Pancreas (tissue), 10 donors: ENCODE results near the gene SLFNL1. TPM values are rescaled to one million over a fixed set of nuclear protein-coding genes. Genes with fewer than 3 reads are reported as not detected.

Source experiments
- ATAC-seq, 4 donors: fragments of 200-7000 bp; cut with Tn5 transposase; one replicate each; pipeline versions ENCODE4 v1.8.0 to v1.9.1; 2020; ENCODE audit warnings: mild to moderate bottlenecking in 4 of 4, moderate library complexity in 4 of 4
- DNase-seq, 6 donors: peaks; one replicate each; pipeline ENCODE4 v3.0.0-alpha.2; 2020
- FAIRE-seq: peaks from 2 replicates; lab custom pipeline; 2012; peaks lifted over from hg19 to GRCh38; lab: Jason Lieb, UNC
- H3K27ac ChIP-seq, 4 donors: fragments of 200-600 bp; sonication (generic); 1 replicate in 3 of 4; 2 replicates in 1 of 4; pipeline versions ENCODE4 v1.5.0 to v1.8.0; 2020
- H3K27me3 ChIP-seq, 4 donors: fragments of 200-600 bp; one replicate each; pipeline ENCODE4 v1.8.0; 2021
- H3K36me3 ChIP-seq, 3 donors: fragments of 200-600 bp; sonication (generic) in 1 of 3; one replicate each; pipeline versions ENCODE4 v1.5.0 to v1.8.0; 2020 to 2021
- H3K4me1 ChIP-seq, 3 donors: fragments of 200-600 bp; one replicate each; pipeline ENCODE4 v1.8.0; 2021
- H3K4me3 ChIP-seq, 4 donors: fragments of 200-600 bp; sonication (generic) in 2 of 4; one replicate each; pipeline versions ENCODE4 v1.5.0 to v1.8.0; 2020 to 2021
- H3K9me3 ChIP-seq, 4 donors: fragments of 200-600 bp; one replicate each; pipeline ENCODE4 v1.8.0; 2021
- WGBS, 2 donors: extraction: QIAGEN DNeasy Blood & Tissue Kit; methylation state at CpG; one replicate each; pipeline ENCODE4 v1.1.7; 2013; 5-methylcytosine and 5-hydroxymethylcytosine counted together
- intact Hi-C, 3 donors: fragments of 100-400 bp; cut with DNase I; formaldehyde crosslinking; loops; one replicate each; pipeline versions ENCODE4 v1.11.1 to v1.14.2; 2022
- polyA plus RNA-seq, 2 donors: library from polyadenylated mRNA; stranded (reverse); fragments of 200-250 nt; gene quantifications; one replicate each; pipeline ENCODE4 v1.2.3, GENCODE V29; 2013
- total RNA-seq, 6 donors: library from RNA; stranded (reverse); fragmentation: NEBNext Ultra II Directional in 4 of 6; extraction: Animal tissue kit (Norgen Biotek cat#: 25700) in 4 of 6; gene quantifications; one replicate each; pipeline versions ENCODE4 v1.2.1 to v1.2.4, GENCODE V29; 2021 to 2023
- TF ChIP-seq, protein P1 (sequence below), 4 donors: fragments of 200-600 bp; sonication (generic) in 3 of 4; IDR thresholded peaks; one replicate each; pipeline versions ENCODE4 v1.5.0 to v1.8.0; 2021; ENCODE audit warnings: antibody characterized with exemption in 4 of 4
- donor health status: healthy with polysubstance abuse.
- donor health status: DM: no; HTN: no; CAD: no; lungs with moderate emphysema.
- donor health status: DM: no; HTN: no; CAD: no.
- donor health status: control.
- donor health status: control.
- donor health status: Bipolar disorder and iron deficiency.
- donor health status: DM: yes; HTN: yes; CAD: no.
- donor health status: DM: no; HTN: no; CAD: no.
- donor health status: DM: no; HTN: no; CAD: no.
- donor health status: DM: yes; HTN: yes; CAD: no.

SLFNL1 gene
- total and polyA plus RNA-seq, 8 donors = 0.18 to 1.4 (median 0.46) TPM

DNA sequence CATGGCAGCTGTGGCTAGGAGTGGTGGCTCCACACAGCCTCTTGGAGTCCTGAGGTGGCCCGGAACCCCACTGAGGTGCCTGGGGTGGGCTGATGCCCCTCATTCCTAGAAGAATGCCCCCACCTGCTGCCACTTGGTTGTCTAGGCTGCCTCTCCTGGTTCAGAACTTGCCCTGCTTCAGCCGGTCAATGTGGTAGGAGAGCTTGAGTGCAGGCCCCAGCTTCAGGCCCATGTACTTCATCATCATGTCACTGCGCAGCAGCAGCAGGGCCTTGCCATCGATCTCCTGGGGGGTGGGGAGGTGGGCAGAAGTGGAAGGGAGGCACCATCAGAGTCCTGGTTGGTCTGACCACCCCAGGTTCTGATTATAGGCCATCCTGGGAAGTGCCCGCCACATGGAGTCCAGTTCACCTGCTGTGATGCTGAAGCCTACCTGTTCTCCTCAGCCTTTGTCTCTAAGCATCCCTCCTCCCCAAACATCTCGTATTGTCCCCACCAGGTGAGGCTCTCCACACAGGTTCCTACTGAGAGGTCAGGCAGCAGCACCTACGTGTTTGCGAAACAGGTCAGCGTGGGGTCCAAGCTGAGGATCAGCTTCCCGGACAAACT is 6.6 kb upstream of the SLFNL1 start:
- DNase-seq (no peak), ATAC-seq (no peak)

DNA sequence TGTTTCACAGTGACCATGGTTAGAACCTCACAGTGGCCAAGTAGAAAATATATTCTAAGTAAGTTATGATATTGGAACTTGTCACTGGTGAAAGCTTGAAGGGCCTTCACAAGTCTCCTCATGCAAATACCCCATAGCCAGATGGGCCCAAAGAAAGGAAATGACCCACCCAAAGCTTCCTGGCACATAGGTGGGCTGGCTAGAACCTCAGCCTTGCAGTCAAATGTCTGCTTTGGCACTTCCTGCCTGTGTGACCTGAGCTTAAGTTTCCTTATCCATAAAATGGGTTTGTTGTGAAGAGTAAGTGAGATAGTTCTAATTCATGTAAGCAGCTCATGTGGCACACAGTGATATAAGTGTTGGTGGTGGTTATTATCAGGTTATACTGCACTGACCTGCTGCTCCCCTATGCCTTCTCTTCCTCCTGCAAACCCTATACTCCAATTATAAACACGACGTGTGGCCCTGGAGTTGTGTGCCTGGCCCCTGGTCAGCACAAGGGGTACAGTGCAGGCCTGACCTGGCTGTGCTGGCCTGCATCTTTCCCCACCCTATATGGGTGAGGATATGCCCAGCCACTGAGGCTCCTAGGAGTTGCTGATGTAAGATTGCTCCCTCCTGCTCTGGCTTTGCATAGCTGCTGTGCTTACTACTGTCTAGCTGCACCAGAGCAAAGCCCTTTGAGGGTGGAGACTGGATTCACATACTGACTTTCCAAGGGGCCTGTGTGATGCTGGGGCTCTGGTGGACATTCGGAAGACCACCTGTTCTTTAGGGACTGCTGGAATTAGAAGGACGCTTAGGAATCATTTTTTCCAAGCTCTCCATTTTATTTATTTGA is 4.7 kb upstream of the SLFNL1 start:
- 93 to 96% methylated on average over 4 of the region's 4 CpGs for WGBS, 2 donors
- Histone ChIP-seq H3K27ac (no peak overlapping the region), H3K4me1 (no peaks in the 10 kb centered on the region), H3K4me3 (no peak overlapping the region), H3K27me3 (no peaks in the 10 kb centered on the region), H3K9me3 (no peaks in the 10 kb centered on the region), H3K36me3 (peaks cover 0 to 21% (median 4%) of the 10 kb centered on the region in 3 donors)
- ATAC-seq = no peak
- no peak for DNase-seq
- no peak for FAIRE-seq
- intact Hi-C loops = no loop called here
- TF ChIP-seq, protein P1, sequence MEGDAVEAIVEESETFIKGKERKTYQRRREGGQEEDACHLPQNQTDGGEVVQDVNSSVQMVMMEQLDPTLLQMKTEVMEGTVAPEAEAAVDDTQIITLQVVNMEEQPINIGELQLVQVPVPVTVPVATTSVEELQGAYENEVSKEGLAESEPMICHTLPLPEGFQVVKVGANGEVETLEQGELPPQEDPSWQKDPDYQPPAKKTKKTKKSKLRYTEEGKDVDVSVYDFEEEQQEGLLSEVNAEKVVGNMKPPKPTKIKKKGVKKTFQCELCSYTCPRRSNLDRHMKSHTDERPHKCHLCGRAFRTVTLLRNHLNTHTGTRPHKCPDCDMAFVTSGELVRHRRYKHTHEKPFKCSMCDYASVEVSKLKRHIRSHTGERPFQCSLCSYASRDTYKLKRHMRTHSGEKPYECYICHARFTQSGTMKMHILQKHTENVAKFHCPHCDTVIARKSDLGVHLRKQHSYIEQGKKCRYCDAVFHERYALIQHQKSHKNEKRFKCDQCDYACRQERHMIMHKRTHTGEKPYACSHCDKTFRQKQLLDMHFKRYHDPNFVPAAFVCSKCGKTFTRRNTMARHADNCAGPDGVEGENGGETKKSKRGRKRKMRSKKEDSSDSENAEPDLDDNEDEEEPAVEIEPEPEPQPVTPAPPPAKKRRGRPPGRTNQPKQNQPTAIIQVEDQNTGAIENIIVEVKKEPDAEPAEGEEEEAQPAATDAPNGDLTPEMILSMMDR (IDR thresholded peaks at IDR 0.05) = no peak

More for the DNA sequence above, 6.6 kb upstream of the SLFNL1 start:
- Histone ChIP-seq H3K27ac (no peak overlapping the region), H3K9me3 (no peaks in the 10 kb centered on the region), H3K4me3 (no peak overlapping the region), H3K4me1 (no peaks in the 10 kb centered on the region), H3K36me3 (peaks cover 0 to 25% (median 4%) of the 10 kb centered on the region in 3 donors), H3K27me3 (no peaks in the 10 kb centered on the region)
- intact Hi-C loops = no loop called here
- TF ChIP-seq, protein P1 (IDR thresholded peaks at IDR 0.05) = no peak
- no peak for FAIRE-seq
- WGBS, 2 donors = 95 to 97% methylated on average over 10 of the region's 10 CpGs

DNA sequence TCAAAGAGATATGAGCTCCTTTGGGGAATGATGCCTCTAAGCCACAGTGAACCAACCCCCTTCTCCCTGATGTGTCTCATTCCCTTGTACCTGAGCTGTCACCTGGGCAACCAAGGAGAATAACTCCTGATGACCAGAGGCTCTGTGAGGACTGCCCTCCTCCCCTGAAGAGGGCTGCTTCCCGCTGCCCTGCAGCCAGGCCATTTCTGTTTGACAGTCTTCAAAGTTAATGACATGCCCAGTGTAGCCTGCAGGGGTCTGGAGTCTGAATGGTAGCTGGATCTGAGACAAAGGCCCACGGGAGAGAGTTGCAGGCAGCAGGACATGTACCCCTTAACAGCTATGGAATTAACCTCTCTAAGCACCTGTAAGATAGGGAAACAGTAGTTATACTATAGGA is 3.4 kb upstream of the SLFNL1 start:
- peaks cover 0 to 21% (median 0%) of the 10 kb centered on the region in 3 donors for H3K36me3 ChIP-seq
- 75 to 81% methylated on average over 2 of the region's 2 CpGs for WGBS, 2 donors
- no peak overlapping the region for H3K4me3 ChIP-seq

DNA sequence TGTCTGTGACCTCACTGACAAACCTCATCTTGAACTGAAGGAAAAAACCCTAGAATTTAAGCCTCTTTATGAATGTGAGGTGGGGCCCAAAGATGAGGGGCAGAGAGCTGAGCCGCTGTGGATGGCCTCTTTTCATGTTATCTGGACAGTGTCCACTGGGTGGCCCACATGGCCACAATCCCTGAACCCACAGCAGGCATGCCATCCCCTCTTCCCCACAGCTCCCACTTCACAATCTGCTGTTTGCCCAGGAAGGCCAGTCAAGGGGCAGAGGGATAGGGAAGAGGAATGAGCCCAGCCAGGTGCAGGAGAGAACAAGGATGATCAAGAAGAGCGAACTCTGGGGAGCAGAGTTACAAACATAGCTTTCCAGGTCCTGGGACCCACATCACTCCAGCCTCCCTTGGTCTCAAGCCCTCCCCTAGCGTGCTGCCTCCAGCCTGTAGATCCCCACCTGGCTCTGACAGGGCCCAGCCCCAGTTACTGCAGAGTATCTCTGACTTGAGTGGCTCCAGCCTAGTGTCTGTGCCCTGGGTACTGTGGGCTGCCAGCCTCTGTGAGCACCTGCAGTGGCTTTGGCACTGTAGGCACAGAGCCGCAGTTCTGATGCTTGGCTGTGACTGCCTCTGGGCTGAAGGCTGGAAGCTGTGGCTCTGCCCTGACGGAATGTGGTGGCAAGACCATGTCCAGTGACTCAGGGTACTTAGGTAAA is 1.9 kb upstream of the SLFNL1 start:
- WGBS, 2 donors = 89 to 92% methylated on average over 5 of the region's 5 CpGs
- FAIRE-seq = no peak

More for the DNA sequence above, 3.4 kb upstream of the SLFNL1 start:
- intact Hi-C loops = no loop called here
- H3K4me1 ChIP-seq = no peaks in the 10 kb centered on the region
- no peak overlapping the region for H3K27ac ChIP-seq
- DNase-seq = no peak
- H3K27me3 ChIP-seq = no peaks in the 10 kb centered on the region
- ATAC-seq = no peak
- FAIRE-seq = no peak
- no peaks in the 10 kb centered on the region for H3K9me3 ChIP-seq
- TF ChIP-seq, protein P1 (IDR thresholded peaks at IDR 0.05) = no peak

More for the DNA sequence above, 1.9 kb upstream of the SLFNL1 start:
- TF ChIP-seq, protein P1 (IDR thresholded peaks at IDR 0.05) = no peak
- Histone ChIP-seq H3K9me3 (no peaks in the 10 kb centered on the region), H3K27me3 (no peaks in the 10 kb centered on the region), H3K36me3 (peaks cover 0 to 15% (median 0%) of the 10 kb centered on the region in 3 donors), H3K27ac (no peak overlapping the region), H3K4me1 (no peaks in the 10 kb centered on the region), H3K4me3 (no peak overlapping the region)
- no peak for DNase-seq
- peak in 3 of 4 donors; percentile 29 to 53 (median 37) for ATAC-seq
- intact Hi-C loops = no loop called here
